Stromal cell of bone marrow (primary cell): ENCODE measurements around the gene RNF181.
"Not testable (repeated sequence)": the region's sequence is repeated elsewhere in the genome, so short reads cannot be mapped to it uniquely, and the experiment has no call there.

Experiments used
- DNase-seq: peaks from one replicate; pipeline ENCODE4 v3.0.0-alpha.2; 2012; ENCODE audit warnings: low read depth

The RNF181 gene

DNA sequence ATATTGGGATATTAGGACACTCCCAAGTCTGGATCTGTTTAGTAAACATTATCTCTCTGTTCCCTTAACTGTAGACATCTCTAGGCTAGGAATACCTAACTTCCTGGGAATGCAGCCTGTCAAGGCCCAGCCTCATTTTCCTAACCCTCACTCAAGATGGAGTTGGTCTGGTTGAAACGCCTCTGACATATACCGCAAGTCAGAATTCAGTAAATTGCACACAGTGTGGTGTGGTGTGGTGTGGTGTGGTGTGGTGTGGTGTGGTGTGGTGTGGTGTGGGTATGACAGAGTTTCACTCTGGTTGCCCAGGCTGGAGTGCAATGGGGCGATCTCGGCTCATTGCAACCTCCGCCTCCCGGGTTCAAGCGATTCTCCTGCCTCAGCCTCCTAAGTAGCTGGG, 19.2 kb downstream of the RNF181 start:
- not testable (repeated sequence) for DNase-seq

DNA sequence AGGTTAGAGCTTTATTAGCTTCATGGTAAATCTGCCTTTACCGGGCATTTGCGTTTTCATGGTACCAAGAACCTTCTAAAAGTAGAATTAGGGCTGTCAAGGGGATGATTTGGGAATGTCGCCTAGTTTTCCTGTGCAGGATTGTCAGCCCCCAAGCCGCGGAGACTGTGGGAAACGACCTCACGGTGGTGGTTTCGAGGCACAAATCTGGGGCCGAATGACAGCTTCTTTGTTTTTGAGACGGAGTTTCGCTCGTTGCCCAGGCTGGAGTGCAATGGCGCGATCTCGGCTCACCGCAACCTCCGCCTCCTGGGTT, 19.8 kb downstream of the RNF181 start:
- DNase-seq, result no peak

DNA sequence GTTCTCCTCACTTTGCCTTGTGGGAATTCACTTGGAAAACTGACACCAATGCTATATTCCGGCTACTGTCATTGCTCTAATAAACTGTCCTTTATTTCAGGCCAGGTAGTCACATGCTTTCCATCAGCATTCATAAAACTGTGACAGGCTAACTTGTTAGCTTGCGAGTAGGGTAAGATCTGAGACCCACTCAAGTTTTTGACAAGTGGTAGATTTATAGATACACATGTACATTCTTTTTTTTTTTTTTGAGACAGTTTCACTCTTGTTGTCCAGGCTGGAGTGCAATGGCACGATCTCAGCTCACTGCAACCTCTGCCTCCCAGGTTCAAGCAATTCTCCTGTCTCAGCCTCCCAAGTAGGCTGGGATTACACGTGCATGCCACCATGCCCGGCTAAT, 22.2 kb downstream of the RNF181 start:
- not testable (repeated sequence) for DNase-seq

DNA sequence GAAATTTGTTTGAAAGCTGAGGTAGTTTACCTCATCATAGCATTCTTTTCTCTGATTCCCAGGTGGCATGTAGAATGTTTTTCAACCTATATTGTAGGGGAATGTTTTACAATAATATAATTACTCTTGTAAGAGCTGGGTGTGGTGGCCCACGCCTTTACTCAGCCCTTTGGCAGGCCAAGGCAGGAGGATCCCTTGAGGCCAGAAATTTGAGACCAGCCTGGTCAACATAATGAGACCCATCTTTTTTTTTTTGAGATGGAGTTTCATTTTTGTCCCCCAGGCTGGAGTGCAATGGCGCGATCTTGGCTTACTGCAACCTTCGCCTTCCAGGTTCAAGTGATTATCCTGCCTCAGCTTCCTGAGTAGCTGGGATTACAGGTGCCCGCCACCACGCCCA, 24.1 kb downstream of the RNF181 start:
- DNase-seq, result no peak

DNA sequence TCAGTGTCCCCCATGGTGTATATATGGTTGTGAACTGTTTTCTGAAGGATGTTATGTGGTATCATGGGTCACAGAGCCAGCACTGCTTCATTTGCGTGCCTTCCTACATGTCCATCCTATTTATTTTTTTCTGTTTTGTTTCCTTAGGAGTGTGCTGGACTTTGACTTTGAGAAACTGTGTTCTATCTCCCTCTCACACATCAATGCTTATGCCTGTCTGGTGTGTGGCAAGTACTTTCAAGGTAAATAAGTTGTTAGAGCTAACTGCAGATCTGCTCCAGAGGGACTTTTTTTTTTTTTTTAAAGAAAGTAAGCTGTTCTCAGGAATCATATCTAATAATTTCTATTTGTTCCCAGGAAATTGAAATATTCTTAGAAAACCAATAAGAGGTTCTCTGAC, 25.8 kb downstream of the RNF181 start:
- DNase-seq, result no peak

DNA sequence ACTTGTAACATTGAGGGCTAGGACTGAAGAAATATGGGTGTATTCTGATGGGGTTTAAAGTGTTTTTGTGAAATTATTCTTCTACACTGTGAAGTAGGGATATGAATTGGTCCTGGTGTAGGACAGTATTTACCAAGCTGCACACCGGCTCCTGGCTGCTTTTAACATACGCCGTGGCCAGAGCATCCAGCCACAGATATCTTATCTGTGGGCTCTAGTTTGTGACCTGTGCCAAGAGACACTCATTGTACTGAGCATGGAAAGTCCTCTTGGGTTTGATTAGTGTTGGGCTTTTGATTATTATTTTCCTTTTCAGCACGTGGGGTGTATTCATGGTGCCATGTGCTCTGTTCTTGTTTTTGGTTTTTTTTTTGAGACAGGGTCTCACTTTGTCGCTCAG, 28.4 kb downstream of the RNF181 start:
- no peak for DNase-seq

DNA sequence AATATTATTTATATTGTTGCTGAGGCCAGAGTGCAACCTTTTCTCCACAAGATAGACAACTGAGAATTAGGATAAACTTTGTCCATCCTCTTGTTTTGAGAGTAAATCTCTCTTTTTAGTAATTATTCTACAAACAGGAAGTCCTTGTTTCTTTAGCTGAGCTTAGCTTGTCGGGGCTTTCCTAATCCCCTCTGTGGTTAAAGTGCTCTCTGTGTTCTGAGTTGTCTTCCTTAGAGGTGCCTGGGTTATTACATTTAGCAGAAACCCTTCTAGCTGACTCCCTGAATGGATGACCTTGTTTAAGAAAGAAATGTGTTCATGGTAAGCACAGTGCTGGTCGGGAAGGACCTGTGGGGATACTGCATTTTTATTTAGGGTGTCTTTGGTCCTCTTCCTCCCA, 33.1 kb downstream of the RNF181 start:
- no peak for DNase-seq

DNA sequence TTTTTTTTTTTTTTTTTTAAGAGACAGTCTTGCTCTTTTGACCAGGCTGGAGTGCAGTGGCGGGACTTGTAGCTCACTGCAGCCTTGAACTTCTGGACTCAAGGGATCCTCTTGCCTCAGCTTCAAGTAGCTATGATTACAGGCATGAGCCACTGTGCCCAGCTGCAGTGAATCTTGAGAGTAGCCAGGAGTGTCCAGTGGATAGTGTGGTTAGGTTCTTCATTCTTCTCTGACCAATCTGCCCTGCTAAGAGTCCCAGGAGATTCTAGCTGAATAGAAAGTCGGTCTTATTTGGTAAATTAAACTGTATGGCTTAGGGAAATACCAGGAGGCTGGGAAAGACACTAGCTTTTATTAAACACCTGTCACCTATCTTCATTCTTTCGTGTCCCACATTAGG, 35.8 kb downstream of the RNF181 start:
- no peak for DNase-seq

DNA sequence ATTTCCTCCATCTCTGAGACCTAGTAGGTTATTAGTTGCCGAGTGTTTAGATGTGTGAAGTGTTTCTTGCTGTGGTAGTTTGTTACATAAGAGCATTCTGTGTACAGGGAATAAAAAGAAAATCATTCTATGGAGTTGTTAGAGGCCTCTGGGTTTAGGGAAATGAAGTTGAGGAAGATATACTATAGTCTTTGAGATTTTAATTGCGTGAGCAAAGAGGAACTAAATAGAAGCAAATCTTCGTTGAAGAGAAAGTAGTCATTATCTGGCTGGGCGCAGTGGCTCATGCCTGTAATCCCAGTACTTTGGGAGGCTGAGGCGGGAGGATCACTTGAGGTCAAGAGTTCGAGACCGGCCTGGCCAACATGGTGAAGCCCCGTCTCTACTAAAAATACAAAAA, 39.5 kb downstream of the RNF181 start:
- DNase-seq, result no peak

DNA sequence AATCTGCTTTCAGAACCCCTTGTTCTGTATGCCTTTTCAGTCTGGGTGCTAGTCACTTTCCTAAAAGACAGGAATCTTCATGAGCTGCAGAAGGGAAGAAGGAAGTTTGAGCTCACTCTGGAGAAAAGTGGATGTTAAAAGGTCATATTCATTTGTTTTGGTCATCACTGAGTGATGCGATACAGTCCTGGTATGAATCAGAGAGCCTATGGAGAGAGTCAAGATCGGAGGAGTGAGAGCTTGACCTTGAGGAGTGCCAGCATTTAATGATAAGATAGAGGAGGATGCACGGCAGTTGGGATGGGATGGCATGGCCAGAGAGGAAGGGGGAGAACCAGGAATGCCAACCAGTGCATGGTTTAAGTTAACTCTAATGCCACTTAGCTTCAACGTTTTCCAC, 40.1 kb downstream of the RNF181 start:
- DNase-seq, result no peak

DNA sequence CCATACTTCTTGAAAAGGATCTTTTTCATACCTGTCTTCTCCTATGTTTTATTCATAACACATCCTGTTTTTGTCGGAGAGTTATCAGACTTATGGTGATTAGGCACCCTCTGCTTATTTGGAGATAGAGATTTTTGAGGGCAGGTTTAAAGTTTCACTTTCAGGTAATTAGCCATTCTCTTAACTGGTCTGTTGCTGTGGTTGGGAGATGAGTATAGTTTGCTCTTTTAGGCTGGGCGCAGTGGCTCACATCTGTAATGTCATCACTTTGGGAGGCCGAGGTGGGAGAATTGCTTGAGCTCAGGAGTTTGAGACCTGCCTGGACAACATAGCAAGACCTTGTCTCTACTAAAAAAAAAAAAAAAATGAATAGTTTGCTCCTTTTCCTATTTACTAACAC, 47.2 kb downstream of the RNF181 start:
- no peak for DNase-seq

DNA sequence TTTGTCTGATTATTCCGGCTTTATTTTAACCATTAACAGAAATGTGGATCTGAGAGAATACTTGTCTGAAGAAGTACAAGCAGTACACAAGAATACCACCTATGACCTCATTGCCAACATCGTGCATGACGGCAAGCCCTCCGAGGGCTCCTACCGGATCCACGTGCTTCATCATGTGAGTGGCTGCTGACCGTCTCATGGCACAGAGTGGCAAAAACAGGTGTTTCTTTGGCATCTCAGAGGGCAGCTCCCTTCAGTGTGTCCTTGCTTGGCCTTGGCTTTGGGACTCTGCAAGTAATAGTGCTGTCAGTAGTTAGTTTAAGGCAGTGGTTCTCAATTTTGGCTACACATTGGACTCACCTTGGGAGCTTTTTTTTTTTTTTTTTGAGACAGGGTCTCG, 49.4 kb downstream of the RNF181 start:
- DNase-seq, result no peak

DNA sequence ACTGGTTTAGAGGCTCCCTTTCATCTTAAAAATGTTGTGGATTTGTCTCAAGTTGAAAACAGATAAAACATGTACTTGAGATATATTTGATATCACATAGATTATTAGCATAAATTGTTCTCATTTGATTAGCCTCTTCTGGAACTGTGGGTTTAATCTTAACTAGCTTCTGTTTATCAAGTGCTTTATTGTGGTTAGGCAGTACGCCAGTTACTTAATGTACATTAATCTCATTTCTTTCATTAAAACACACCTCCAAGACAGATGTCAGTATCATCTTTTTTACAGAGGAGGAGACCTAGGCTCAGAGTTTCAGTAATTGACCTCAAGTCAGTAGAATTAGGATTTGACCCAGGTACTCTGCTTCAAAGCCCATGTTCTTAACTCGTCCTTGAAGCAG, 50.6 kb downstream of the RNF181 start:
- DNase-seq, result no peak
